ENCODE measurements around the gene NELFA.

Gene NELFA

GRCh38 chr4:1985780-1986577 lies 22.8 kb downstream of the NELFA start:
- DNase-seq (ENCODE audit: low read depth), result no peak
- H3K4me3 ChIP-seq (ENCODE audit: low read length), result no peak overlapping the region
- no peak for TF ChIP-seq CTCF (conservative IDR thresholded peaks at IDR 0.05; ENCODE audit: low read length)

- TF ChIP-seq CTCF (conservative IDR thresholded peaks at IDR 0.05; ENCODE audit: low read length), result no peak
- no peak for DNase-seq (ENCODE audit: low read depth)
- H3K4me3 ChIP-seq (ENCODE audit: low read length), result no peak overlapping the region
These were observed 23.5 kb downstream of the NELFA start for GRCh38 chr4:1985294-1985693.

GRCh38 chr4:1984406-1985191 lies 24.2 kb downstream of the NELFA start:
- TF ChIP-seq CTCF (conservative IDR thresholded peaks at IDR 0.05; ENCODE audit: low read length), result no peak
- no peak for DNase-seq (ENCODE audit: low read depth)
- H3K4me3 ChIP-seq (ENCODE audit: low read length), result no peak overlapping the region

- no peak for DNase-seq (ENCODE audit: low read depth)
- TF ChIP-seq CTCF (conservative IDR thresholded peaks at IDR 0.05; ENCODE audit: low read length), result no peak
- H3K4me3 ChIP-seq (ENCODE audit: low read length), result no peak overlapping the region
These were observed 24.8 kb downstream of the NELFA start for GRCh38 chr4:1983846-1984405.

GRCh38 chr4:1983053-1983845 lies 25.5 kb downstream of the NELFA start:
- DNase-seq (ENCODE audit: low read depth), result no peak
- TF ChIP-seq CTCF (conservative IDR thresholded peaks at IDR 0.05; ENCODE audit: low read length), result no peak
- H3K4me3 ChIP-seq (ENCODE audit: low read length), result no peak overlapping the region

- no peak for DNase-seq (ENCODE audit: low read depth)
- no peak overlapping the region for H3K4me3 ChIP-seq (ENCODE audit: low read length)
- no peak for TF ChIP-seq CTCF (conservative IDR thresholded peaks at IDR 0.05; ENCODE audit: low read length)
These were observed 26.4 kb downstream of the NELFA start for GRCh38 chr4:1982124-1983052.

Data from AG10803 (cell line).